GM12864 (cell line): ENCODE measurements around the gene SMURF2.

Experiments used
- DNase-seq: peaks from one replicate; pipeline ENCODE4 v3.0.0-alpha.2; 2011; ENCODE audit warnings: low read depth
- H3K4me3 ChIP-seq: 2 replicates; pipeline ENCODE4 v1.5.1; 2011; ENCODE audit warnings: mild to moderate bottlenecking, low read depth, low read length, control low read depth
- CTCF ChIP-seq: IDR thresholded peaks from 2 replicates; pipeline ENCODE4 v1.5.1; 2011; ENCODE audit warnings: low read depth, mild to moderate bottlenecking, moderate library complexity, low read length, control low read depth, inconsistent platforms; ENCODE audit errors: missing control alignments

The SMURF2 gene

GRCh38 chr17:64507413-64507782 lies 154.7 kb downstream of the SMURF2 start:
- peak; percentile 41 for DNase-seq
- peak overlapping the region; percentile 74 for H3K4me3 ChIP-seq
- TF ChIP-seq CTCF: peak; percentile 52

GRCh38 chr17:64506576-64507412 lies 155.3 kb downstream of the SMURF2 start, which contains the start of gene CEP95:
Gene CEP95 (plus strand): TSS chr17:64506977. CDS start chr17:64507098, 121 bp downstream.
- TF ChIP-seq CTCF: no peak
- DNase-seq: peak; percentile 91
- H3K4me3 ChIP-seq: peak within 1 kb of the TSS; percentile 74

GRCh38 chr17:64506201-64506575 lies 155.9 kb downstream of the SMURF2 start, which contains the start of gene DDX5:
Gene DDX5 (minus strand): TSS chr17:64506289. CDS start chr17:64506119, 170 bp downstream.
- H3K4me3 ChIP-seq: peak within 1 kb of the TSS; percentile 74
- no peak for TF ChIP-seq CTCF
- DNase-seq: peak; percentile 96

GRCh38 chr17:64505340-64506200 lies 156.5 kb downstream of the SMURF2 start:
- no peak for TF ChIP-seq CTCF
- peak; percentile 50 for DNase-seq
- peak overlapping the region; percentile 74 for H3K4me3 ChIP-seq

- H3K4me3 ChIP-seq: peak overlapping the region; percentile 74
- DNase-seq: no peak
- TF ChIP-seq CTCF: no peak
Observed at GRCh38 chr17:64504769-64505339, 157.3 kb downstream of the SMURF2 start.

- TF ChIP-seq CTCF: no peak
- peak overlapping the region; percentile 74 for H3K4me3 ChIP-seq
- no peak for DNase-seq
Observed at GRCh38 chr17:64503821-64504768, 158.0 kb downstream of the SMURF2 start.
